H1 (cell line): Measurements from ENCODE around the gene RAP1B. TPM values are rescaled to one million over a fixed set of nuclear protein-coding genes. Genes with fewer than 3 reads are reported as not detected.

ENCODE experiments used
- CHD1 ChIP-seq: IDR thresholded peaks from 2 replicates; pipeline ENCODE4 v1.6.1; 2012; ENCODE audit warnings: low read depth, low read length, improper control_type of control experiment
- polyA plus RNA-seq, 7 experiments: library from polyadenylated mRNA; depleted of rRNA in 3 of 7; stranded (reverse) in 5 of 7; unstranded in 2 of 7; fragments of >200 nt in 5 of 7; fragments of 200-250 nt in 2 of 7; gene quantifications; 1 replicate in 5 of 7; 2 replicates in 1 of 7; 4 replicates in 1 of 7; pipeline versions ENCODE4 v1.2.1 to v1.2.3, GENCODE V29; 2011 to 2013; ENCODE audit warnings: missing spikeins in 2 of 7, mixed read lengths in 2 of 7
- total RNA-seq: library from RNA; stranded (reverse); fragmentation: NEBNext Ultra II Directional; extraction: Animal tissue kit (Norgen Biotek cat#: 25700); gene quantifications from 2 replicates; pipeline ENCODE4 v1.2.1, GENCODE V29; 2021

RAP1B gene
- total and polyA plus RNA-seq, 2 of the 8 experiments (the other 6 are each of a cell fraction or from before 2014, with no cell fraction given), result 61.4 to 112 TPM

GRCh38 chr12:68638721-68639395 is 28.2 kb downstream of the RAP1B start (continued):
- TF ChIP-seq CHD1, result no peak
